SK-N-DZ (cell line): ENCODE measurements around the gene GJC2. TPM values are rescaled to one million over a fixed set of nuclear protein-coding genes. Genes with fewer than 3 reads are reported as not detected.
A peak's percentile ranks its signal among the peaks of the same experiment; 100 is the strongest.
"Not testable (repeated sequence)": the region's sequence is repeated elsewhere in the genome, so short reads cannot be mapped to it uniquely, and the experiment has no call there.

Experiments used
- DNase-seq: peaks from one replicate; pipeline ENCODE4 v3.0.0-alpha.2; 2015; ENCODE audit warnings: low spot score
- polyA plus RNA-seq, 2 experiments: library from polyadenylated mRNA; depleted of rRNA; stranded (reverse); fragments of >200 nt; gene quantifications; 2 replicates each; pipeline ENCODE4 v1.2.3, GENCODE V29; 2014

Gene GJC2
- 0.09 and 0.20 TPM in 2 replicates for polyA plus RNA-seq (2014; cell fraction: cytosol; rRNA removed)
- 0.90 and 1.8 TPM in 2 replicates for polyA plus RNA-seq (2014; cell fraction: nucleus; rRNA removed)

DNA sequence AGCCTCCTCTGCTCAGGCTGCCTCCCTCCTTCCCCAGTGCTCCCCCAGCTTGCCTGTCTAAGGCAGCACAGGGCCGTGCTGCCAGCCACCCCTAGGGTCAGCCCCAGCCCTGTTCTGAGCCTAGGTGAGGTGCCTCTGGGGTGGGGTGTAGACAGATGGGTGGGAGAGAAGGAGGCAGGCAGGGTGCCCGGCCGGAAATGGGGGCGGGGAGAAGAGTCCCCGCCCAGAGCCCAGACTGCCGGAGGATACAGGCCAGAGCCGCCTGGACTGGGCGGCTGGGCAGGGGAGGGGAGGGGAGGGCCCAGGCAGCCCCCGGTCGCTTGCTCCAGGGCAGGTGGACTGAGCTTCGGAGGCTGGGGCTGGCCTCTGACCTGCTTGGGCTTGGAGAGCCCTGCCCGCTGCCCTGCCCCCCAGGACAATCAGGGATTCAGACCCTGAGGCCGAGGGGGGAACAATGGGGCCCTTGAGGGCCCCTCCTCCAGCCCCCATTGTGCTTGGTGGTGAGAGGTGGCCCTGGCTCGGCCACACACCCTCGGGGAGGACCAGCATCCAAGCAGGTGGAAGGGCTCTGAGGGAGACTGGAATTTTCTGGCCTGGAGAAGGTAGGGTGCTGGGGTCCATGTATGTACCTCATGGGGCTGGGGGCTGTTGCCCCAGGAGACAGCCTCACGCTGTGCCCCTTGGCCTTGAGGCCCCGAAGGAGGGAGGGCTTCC is at the start of gene GJC2:
Gene GJC2, plus strand, starts transcription at position 525 of the 714 bp plus-strand sequence. CDS start 7,829 bp downstream, outside the sequence.
- peak; percentile 29 for DNase-seq

DNA sequence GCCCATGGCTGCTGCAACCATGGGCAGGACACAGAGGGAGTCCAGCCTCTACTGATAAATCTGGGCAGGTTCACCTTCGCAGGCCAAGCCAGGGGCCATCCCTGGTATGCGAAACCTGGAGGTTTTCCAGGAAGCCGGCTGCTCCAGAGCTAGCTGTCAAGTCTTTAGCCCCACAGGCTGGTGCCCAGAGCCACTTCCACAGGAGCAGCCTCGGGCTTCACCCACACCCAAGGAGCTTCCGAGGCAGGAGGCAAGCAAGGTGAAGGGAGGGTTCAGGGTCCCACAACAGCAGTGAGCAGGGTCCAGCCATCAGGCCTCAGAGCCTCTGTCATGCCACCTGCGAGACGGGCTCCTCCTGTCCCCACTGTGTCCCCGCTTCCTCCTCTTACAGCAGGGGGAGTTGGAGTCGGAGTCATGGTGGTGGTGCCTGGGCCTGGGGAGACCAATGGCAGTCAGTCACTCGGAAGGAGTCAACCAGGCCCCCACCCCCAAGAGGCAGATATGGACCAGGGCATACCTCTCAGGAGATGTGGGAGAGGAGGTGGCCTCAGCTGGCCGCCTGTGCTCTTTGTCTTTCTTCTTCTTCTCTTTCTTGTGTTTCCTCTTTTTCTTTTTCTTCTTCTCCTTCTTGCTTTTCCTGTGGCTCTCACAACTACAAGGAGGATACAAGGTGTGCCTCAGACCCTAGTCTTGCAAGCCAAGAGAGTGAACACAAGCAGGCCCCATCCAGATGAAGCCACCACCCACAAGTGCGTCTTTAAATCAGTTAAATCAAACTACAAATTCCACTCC is 48.7 kb upstream of the GJC2 start:
- DNase-seq = no peak

DNA sequence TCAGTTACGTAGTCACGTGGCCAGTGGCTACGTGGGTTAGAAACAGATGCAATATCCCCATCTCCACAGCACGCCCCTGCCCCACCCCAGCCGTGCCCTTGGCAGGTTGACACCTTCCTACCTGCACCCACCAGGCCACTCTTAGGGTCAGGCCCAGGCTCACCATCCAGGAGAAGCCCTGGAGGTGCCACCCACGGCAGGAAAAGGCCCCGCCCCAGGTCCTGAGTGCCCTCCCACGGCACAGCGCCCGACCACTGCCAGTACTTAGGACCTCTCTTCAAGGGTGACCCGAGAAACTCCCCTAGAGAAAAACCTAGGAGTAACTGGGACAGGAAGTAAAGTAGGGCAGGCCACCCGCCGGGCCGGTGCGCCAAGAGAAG is 48.1 kb upstream of the GJC2 start:
- DNase-seq = no peak

DNA sequence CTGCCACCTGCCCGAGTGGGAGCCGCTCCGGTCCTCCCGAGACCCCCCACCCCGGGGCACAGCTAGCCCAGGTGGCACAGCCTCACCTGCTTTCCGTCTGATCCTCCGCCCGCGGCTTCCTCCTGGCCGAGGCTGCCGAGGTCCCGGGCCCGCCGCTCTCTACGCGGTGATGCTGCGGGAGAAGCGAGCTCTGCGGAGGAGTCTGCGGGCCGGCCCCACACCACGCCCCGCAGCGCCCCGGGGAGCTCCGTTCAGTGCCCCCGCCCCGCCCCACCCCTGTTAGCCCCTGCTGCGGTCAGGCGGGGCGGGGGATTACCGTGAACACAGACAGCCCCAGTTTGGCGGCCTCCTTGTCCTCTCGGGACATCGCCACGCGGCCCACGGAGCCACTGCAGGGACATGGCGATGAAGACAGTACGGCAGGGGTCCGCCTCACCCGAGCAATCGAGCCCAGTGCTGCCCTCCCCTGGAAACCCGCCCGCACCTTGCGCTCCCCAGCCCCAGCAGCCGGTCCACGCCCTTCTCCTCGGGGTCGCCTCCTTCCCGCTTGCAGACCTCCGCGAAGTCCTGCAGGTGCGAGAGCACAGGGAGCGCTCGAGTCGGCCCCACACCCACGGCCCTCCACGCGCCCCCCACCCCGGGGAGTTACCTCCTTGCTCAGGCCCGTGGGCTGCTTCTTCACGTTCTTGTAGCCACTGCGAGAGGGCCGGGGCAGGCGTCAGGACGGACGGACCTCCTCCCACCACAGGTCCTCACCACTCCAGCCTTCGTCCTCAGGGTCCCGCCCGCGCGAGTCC is 47.5 kb upstream of the GJC2 start:
- DNase-seq = peak; percentile 42

DNA sequence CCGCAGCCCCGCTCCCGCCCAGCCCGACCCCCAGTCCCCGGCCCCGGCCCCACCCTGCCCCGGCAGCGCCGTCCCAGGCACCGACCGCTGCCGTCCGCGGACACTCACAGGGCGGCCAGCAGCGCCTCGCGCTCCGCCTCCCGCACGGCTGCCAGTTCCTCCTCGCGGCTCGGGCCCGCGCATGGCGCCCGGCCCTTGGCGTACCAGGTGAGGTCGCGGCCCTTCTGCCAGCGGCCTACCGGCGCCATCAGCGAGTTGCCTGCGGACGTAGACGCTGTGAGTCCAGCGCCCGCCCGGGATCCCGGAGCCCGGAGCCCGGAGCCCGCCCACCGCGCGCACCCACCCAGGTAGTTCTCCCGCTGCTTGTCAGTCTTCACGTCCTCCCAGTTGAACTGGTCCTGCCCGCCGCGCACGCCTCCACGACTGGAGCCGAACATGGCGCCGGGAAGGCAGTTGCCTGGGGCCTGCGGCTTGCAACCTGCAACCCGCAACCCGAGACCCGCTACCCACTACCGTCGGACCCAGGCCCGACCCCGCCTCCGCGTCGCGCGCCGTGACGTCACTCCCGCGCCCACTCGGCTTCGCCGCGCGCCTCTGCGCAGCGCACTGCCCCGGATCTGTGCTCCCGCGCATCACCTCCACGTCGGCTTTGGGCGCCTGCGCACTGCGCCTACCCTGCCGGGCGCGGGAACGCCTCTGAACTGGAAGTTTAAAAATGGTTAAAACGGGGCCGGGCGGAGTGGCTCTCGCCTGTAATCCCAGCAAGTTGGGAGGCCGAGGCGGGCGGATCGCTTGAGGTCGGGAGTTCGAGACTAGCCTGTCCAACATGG is 46.7 kb upstream of the GJC2 start, which contains the start of gene C1orf35:
Gene C1orf35, minus strand, starts transcription at position 535 of the 830 bp plus-strand sequence. Its CDS starts 98 bp downstream, at position 437.
- DNase-seq = peak; percentile 90

DNA sequence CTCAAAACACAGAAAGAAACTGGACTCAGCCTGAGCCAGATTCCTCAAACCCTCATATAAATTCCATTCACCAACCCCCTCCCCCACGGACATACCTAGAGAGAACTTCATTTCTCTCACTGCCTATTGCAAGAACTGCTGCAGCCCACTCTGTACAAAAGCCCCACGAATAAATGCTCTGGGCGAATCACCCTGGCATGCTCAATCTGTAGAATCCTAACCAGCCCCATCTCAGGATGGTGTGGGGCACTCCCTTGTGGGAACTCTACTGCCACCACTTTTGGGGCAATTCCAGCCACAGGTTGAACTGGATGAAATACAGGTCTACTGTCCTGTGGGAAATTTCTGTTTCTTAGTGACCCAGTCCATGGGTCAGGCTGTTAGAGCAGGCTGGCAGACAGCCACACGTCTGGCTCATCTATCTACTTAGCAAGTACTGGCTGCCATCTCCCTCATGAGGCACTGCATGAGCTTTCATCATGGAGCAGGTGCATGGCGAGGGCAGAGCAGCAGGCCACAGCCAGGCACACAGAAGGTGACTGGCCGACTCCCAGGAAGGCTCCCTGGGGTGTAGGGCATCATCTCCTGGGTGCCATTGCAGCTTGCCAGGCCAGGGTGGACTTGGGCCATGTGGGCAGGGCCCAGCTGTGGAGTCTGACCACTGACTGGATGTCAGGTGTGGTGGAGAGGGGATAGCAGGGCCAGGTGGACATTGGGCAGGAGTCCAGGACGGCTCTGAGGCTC is 45.0 kb upstream of the GJC2 start:
- no peak for DNase-seq

DNA sequence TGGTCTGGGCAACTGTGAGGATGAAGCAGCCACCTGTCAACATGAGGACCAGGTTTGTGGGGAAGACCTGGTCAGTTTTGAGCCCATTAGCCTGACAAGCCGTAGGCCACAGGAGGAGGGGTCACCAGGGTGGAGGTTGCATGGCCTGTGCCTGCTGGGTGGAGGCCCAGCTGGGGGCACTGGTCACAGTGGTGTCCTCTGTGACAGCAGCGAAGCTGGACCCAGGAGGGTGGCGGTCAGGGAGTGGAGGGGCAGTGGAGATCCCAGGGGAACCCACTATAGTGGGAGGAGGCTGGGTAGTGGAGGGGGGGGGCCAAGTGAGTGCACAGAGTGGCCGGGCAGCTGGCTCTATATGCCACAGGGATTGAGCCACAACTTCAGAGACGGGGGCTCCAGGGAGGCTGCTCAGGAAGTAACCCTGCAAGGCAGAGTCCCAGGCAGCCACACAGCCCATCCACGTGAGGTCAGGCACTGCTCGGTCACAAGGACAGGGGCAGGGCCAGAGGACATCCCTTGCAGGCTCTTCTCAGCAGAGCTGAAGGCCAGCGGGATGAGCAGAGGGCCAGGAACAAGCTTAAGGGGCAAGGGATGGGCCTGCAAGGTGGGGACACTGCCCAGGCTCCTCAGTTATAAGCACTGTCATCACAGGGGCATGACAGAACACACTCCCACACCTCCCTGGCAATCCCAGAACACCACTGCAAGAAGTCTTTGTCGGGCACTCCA is 44.3 kb upstream of the GJC2 start:
- no peak for DNase-seq

DNA sequence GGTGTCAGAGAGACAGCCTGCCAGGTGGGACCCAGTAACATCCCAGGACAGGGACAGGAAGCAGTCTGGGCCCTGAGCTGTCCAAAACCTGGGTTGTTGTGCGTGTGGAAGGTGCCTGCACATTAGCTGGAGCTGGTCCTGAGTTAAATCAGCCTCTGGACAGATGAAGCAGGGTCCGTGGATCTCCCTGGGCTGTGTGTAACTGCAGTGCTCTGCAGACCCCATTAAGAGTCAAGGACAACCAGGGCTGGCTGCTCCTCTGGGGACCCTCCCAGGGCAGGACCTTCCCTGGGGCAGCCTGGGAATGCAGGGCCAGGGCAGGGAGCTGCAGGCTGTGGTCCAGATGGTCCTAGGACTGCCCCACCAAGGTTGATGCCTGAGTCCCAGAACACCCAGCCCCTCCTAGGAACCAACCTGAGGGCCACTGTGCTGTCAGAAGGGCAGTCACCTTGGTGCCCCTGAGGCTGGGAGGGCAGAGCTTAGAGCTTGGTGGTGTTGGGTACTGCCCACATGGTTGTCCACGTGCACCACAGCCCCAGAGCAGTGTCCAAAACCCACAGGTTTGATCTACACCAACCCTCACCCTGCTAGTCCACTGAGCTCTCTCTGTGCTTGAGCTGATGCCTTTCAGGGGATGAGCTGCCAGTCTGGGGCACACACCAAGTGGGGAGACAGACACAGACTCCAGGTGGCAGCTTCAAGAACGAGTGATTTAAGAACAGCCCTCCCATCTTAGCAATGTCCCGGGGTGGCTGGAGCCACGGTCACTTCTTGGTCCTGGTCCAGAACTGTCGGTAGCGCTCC is 43.5 kb upstream of the GJC2 start:
- DNase-seq = no peak

DNA sequence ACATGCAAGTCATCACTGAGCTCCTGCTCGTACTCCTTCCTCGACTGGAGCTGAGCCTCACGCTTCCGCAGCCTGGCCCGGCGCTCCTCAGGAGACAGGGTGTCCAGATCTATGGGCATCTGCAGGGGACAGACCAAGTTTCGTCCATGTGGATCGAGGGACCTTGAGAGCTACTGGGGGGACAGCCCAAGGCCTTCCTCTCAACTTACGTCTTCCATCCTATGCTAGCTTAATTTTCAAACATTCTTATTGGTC is 43.0 kb upstream of the GJC2 start:
- no peak for DNase-seq

DNA sequence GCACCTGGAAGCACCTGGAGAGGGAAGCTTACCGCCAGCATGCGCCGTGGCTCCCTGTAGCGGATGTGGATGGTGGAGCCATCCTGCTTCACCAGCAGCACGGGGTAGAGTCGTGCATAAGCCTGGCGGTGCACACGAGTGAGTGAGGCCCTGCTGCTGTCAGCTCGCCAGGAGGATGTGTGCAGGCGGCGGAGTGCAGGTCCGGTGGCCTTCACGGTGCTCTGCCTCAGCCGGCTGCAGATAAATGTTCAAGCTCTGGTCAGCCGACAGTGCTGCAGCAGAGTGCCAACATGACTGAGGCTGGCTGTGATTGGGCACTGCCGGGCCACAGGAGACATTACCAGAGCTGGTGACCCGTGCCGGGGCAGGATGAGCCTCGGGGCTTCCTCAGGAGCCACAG is 42.1 kb upstream of the GJC2 start:
- no peak for DNase-seq

DNA sequence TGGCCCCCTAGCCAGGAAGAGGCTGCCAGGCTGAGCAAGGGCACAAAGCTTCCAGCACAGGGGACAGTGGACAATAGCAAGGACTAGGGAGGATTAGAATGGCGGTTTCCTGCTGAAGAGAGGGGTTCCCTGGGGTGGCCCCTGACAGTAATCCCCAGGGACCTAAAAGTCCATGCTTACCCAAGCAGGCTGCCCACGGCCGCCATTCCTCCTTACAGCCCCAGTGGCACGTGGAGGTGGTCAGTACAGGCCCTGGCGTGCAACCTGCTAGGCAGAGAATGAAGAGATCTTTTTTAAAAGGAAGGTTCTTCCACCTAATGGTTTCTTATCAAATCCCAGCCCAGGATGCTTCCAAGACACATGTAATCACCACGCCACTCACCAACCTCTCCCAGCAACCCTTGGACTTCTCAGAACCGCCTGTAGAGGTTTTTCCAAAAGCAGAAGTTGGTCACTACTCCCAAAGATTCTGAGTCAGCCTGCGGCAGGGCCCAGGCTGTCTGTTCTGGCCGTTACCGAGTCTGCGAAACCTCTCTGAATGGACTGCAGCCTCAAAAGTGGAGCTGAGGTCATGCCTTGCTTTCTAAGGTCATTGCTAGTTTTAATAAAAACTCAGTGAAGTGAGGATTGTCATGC is 41.6 kb upstream of the GJC2 start:
- DNase-seq = no peak

DNA sequence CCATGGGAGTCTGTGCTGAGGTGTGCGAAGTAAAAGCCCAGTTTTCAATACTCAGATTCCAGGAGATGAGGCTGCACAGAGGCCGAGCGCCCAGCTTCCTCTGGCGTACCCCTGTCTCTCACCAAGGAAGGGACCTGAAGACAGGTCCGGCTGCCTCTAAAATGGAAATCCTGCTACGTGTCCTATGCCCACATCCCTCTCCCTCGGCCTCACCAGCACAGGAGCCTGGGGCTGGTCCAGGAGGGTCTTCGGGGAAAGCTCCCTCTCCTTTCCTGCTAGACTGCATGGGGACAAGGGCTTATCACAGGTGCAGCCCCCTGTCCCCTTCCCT is 41.0 kb upstream of the GJC2 start:
- no peak for DNase-seq

DNA sequence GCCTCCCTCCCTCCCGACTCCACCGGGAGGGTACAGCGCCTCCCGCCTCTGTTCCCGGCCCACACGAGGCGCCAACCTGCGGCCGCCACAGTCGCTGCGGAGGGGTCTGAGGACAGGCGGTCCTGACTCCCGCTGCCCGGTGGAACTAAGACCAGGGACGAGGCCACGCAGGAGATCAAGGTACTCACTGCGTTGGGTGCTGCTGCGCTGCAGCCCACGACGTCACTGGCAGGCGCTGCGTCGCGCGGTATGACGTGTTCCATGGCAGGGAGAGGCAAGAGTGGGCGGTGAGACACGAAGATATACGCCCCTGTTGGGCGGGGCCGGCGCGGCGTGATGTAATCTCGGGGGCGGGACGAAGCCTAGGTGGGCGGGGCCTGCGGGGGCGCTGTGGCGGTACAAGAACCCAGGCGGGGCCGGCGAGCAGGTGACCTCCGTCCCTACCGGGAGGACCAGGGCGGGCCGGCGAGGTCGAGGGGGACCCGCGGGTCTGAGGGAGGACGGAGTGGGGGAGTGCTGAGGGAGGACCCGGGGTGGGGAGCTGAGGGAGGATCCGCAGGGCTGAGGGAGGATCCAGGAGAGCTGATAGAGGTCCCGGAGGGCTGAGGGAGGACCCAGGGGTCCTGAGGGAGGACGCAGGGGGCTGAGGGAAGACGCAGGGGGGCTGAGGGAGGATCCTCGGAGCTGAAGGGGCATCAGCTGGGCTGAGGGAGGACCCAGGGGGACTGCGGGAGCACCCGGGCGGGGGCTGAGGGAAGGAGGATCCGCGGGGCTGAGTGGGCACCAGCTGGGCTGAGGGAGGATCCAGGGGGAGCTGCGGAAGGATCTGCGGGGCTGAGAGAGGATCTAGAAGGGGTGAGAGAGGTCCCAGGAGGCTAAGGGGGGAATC is 40.4 kb upstream of the GJC2 start, which contains the start of gene MRPL55:
Gene MRPL55, minus strand, starts transcription at position 227 of the 889 bp plus-strand sequence. CDS start 1,039 bp downstream, outside the sequence.
- DNase-seq = peak; percentile 94

DNA sequence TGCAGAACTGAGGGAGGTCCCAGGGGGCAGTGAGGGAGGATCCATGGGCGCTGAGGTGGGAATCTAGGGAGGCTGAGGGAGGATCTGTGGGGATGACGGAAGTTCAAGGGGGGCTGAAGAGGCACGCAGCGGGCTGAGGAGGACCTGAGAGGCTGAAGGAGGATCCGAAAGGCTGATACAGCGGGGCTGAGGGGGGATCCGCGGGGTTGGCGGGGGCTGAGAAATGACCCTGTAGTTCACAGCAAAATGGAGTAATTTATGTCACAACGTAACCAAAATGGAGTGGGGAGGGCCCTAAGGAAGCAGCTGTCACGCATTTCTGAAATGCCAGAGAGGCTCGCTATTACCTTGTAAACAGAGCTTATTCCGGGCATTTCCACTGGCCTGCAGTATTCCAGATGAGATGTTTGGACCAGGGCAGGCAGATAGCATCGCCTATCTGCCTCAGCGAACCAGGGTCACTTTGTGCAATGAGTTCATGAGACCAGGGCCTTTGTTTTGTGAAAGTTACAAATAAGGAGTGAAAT is 39.7 kb upstream of the GJC2 start:
- DNase-seq = no peak

DNA sequence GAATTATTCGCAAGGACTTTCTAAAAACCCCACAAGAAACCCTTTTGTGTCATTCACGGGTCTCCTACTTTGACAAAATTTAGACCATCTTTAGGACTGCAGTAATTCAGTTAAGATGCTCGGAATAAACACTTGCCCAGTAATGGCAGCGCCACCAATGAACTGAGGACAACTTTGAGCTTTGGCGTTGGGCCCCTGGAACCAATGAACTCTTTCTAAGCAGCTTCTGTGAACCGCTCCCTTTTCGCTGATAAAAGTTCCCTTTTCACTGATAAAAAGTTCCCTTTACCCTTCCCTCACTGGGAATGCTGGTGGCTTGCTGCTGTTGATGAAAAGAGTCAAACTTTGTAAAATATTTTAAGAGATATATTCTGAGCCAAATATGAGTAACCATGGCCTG is 39.2 kb upstream of the GJC2 start:
- no peak for DNase-seq

DNA sequence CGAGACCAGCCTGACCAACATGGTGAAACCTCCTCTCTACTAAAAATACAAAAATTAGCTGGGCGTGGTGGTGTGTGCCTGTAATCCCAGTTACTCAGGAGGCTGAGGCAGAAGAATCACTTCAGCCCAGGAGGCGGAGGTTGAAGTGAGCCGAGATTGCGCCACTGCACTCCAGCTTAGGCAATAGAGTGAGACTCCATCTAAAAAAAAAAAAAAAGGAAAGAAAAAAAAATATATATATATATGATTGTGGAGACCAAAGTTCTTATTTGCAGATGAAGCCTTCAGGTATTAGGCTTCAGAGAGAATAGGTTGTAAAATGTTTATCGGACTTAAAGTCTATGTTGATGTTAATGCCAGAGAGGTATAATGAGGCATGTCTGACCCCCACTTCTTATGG is 38.4 kb upstream of the GJC2 start:
- not testable (repeated sequence) for DNase-seq

DNA sequence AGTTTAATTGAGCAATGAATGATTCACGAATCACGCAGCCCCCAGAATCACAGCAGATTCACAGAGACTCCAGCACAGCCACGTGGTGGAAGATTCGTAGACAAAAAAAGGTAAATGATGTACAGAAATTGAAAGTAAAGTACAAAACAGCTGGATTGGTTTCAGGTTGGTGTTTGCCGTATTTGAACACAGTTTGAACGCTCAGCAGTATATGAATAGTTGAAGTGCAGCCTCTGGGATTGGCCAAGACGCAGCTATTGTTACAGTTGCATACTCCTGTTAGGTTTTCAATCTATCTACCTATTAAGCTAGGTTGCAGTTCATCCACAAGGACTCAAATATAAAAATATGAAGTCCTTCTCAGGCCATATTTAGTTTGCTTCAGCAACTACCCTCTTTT is 37.6 kb upstream of the GJC2 start:
- no peak for DNase-seq
